Measurements from ENCODE around the gene KMT2B. TPM values are rescaled to one million over a fixed set of nuclear protein-coding genes. Genes with fewer than 3 reads are reported as not detected.

Gene KMT2B
- total RNA-seq, 1 experiment from 2014 or later: 10.8 TPM

DNA sequence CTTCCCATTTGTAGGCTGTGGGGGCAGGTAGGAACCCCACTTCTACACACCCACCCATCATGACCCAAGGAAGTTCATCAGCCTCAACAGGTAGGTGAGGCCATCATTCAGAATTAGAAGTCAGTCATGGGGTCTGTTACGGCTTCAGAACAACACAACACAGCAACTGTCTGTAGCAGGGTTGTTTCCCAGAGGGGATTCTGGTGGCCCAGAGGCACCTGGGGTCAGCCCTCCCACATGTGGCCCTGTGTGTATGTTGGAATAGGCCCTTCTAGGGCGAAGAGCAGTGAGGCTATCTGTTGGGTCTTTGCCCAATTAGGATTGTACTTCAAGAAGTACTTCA, 21.1 kb downstream of the KMT2B start:
- Histone ChIP-seq H3K79me2 (ENCODE audit: low read length) (no peaks in the 10 kb centered on the region), H3K4me2 (ENCODE audit: low read length) (no peak overlapping the region), H3K9ac (ENCODE audit: low read length) (no peak overlapping the region), H3K36me3 (ENCODE audit: low read depth, low read length) (no peaks in the 10 kb centered on the region; the same call in 1 of the 2 replicates), H3K27ac (ENCODE audit: low read length) (no peak overlapping the region), H3K9me2 (replicated peaks; ENCODE audit: low read length) (no peaks in the 10 kb centered on the region), H3K4me3 (ENCODE audit: low read length) (no peak overlapping the region), H3K9me3 (ENCODE audit: low read length) (no peaks in the 10 kb centered on the region), H4K20me1 (ENCODE audit: low read length) (no peaks in the 10 kb centered on the region), H3K4me1 (ENCODE audit: insufficient read depth, low read length) (0 out of 2 replicates have a peak, but pooled peaks cover 4% of the 10 kb centered on the region), H3K27me3 (ENCODE audit: low read length) (no peaks in the 10 kb centered on the region), H2AFZ (ENCODE audit: low read length) (no peak overlapping the region), H3F3A (ENCODE audit: low read length, unreplicated experiment) (no peaks in the 10 kb centered on the region)
- TF ChIP-seq EZH2 (IDR thresholded peaks at IDR 0.05; ENCODE audit: low read length, unreplicated experiment) (no peak), EZH2phosphoT487 (IDR thresholded peaks at IDR 0.05; ENCODE audit: borderline replicate concordance, low read length) (no peak)
- TF ChIP-seq, protein P1, sequence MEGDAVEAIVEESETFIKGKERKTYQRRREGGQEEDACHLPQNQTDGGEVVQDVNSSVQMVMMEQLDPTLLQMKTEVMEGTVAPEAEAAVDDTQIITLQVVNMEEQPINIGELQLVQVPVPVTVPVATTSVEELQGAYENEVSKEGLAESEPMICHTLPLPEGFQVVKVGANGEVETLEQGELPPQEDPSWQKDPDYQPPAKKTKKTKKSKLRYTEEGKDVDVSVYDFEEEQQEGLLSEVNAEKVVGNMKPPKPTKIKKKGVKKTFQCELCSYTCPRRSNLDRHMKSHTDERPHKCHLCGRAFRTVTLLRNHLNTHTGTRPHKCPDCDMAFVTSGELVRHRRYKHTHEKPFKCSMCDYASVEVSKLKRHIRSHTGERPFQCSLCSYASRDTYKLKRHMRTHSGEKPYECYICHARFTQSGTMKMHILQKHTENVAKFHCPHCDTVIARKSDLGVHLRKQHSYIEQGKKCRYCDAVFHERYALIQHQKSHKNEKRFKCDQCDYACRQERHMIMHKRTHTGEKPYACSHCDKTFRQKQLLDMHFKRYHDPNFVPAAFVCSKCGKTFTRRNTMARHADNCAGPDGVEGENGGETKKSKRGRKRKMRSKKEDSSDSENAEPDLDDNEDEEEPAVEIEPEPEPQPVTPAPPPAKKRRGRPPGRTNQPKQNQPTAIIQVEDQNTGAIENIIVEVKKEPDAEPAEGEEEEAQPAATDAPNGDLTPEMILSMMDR (conservative IDR thresholded peaks at IDR 0.05; ENCODE audit: low read depth, low read length): no peak
- CTCF ChIA-PET: no interaction called here
- no peak for DNase-seq
- BruUV-seq (replicated peaks): no TSS peak
- POLR2A ChIA-PET (ENCODE audit: unreplicated experiment): no interaction called here
- ATAC-seq: no peak
- intact Hi-C loops (cut with micrococcal nuclease): no loop called here

- Histone ChIP-seq H2AFZ (ENCODE audit: low read length) (no peak overlapping the region), H3F3A (ENCODE audit: low read length, unreplicated experiment) (no peaks in the 10 kb centered on the region), H3K4me1 (ENCODE audit: insufficient read depth, low read length) (peaks cover 7% of the 10 kb centered on the region), H3K4me2 (ENCODE audit: low read length) (peak overlapping the region; percentile 94), H3K27me3 (ENCODE audit: low read length) (no peaks in the 10 kb centered on the region), H3K27ac (ENCODE audit: low read length) (no peak overlapping the region), H3K79me2 (ENCODE audit: low read length) (no peaks in the 10 kb centered on the region), H3K9ac (ENCODE audit: low read length) (peak overlapping the region; percentile 32; the same call in 1 of the 2 replicates), H3K36me3 (ENCODE audit: low read depth, low read length) (no peaks in the 10 kb centered on the region; the same call in 1 of the 2 replicates), H3K4me3 (ENCODE audit: low read length) (peak overlapping the region; percentile 70; the same call in 1 of the 2 replicates), H3K9me3 (ENCODE audit: low read length) (no peaks in the 10 kb centered on the region), H3K9me2 (replicated peaks; ENCODE audit: low read length) (no peaks in the 10 kb centered on the region), H4K20me1 (ENCODE audit: low read length) (no peaks in the 10 kb centered on the region)
- CTCF ChIA-PET: no interaction called here
- POLR2A ChIA-PET (ENCODE audit: unreplicated experiment): no interaction called here
- no TSS peak for BruUV-seq (replicated peaks)
- no peak for ATAC-seq
- no peak for DNase-seq
- intact Hi-C loops (cut with micrococcal nuclease): loop anchor here (2.0 kb wide), 1 partner anchor 35 kb away; the partner anchor contains the start of gene ARHGAP33
- TF ChIP-seq, protein P1 (conservative IDR thresholded peaks at IDR 0.05; ENCODE audit: low read depth, low read length): no peak
- TF ChIP-seq EZH2 (IDR thresholded peaks at IDR 0.05; ENCODE audit: low read length, unreplicated experiment) (no peak), EZH2phosphoT487 (IDR thresholded peaks at IDR 0.05; ENCODE audit: borderline replicate concordance, low read length) (no peak)
Observed at GRCh38 chr19:35739275-35740107, 21.7 kb downstream of the KMT2B start.

- DNase-seq: no peak
- H3K4me3 ChIP-seq (ENCODE audit: low read length): peak overlapping the region; percentile 70
- H3K4me1 ChIP-seq (ENCODE audit: insufficient read depth, low read length): peaks cover 9% of the 10 kb centered on the region
- ATAC-seq: peak; percentile 7
- H3K9ac ChIP-seq (ENCODE audit: low read length): peak overlapping the region; percentile 32; the same call in 1 of the 2 replicates
- no peaks in the 10 kb centered on the region for H3K9me2 ChIP-seq (replicated peaks; ENCODE audit: low read length)
- ChIA-PET POLR2A (ENCODE audit: unreplicated experiment) (interaction anchor here (0.6 kb wide), 1 partner anchor 36 kb away, joined by 3 read pairs; no protein-coding TSS in a partner anchor), CTCF (no interaction called here)
- peak overlapping the region; percentile 94 for H3K4me2 ChIP-seq (ENCODE audit: low read length)
- no TSS peak for BruUV-seq (replicated peaks)
- H3K27me3 ChIP-seq (ENCODE audit: low read length): no peaks in the 10 kb centered on the region
- no peaks in the 10 kb centered on the region for H3K79me2 ChIP-seq (ENCODE audit: low read length)
- no peaks in the 10 kb centered on the region for H3F3A ChIP-seq (ENCODE audit: low read length, unreplicated experiment)
- intact Hi-C loops (cut with micrococcal nuclease): loop anchor here (2.0 kb wide), 1 partner anchor 35 kb away; the partner anchor contains the start of gene ARHGAP33
- H4K20me1 ChIP-seq (ENCODE audit: low read length): no peaks in the 10 kb centered on the region
- H3K36me3 ChIP-seq (ENCODE audit: low read depth, low read length): no peaks in the 10 kb centered on the region; the same call in 1 of the 2 replicates
- no peaks in the 10 kb centered on the region for H3K9me3 ChIP-seq (ENCODE audit: low read length)
- no peak overlapping the region for H3K27ac ChIP-seq (ENCODE audit: low read length)
- TF ChIP-seq EZH2phosphoT487 (IDR thresholded peaks at IDR 0.05; ENCODE audit: borderline replicate concordance, low read length): no peak
- H2AFZ ChIP-seq (ENCODE audit: low read length): peak overlapping the region; percentile 78
Observed at GRCh38 chr19:35740108-35740422, 22.3 kb downstream of the KMT2B start.

All from PC-3 (cell line).